HG03060 (cell line): ENCODE measurements around the gene UMODL1.
A peak's percentile ranks its signal among the peaks of the same experiment; 100 is the strongest.
"Not testable (repeated sequence)": the region's sequence is repeated elsewhere in the genome, so short reads cannot be mapped to it uniquely, and the experiment has no call there.

Experiments
- ATAC-seq: cut with Tn5 transposase; IDR thresholded peaks from one replicate; pipeline ENCODE4 v1.9.1; 2021; ENCODE audit warnings: low read depth, moderate number of reproducible peaks; ENCODE audit not compliant: unreplicated experiment

Gene UMODL1

DNA sequence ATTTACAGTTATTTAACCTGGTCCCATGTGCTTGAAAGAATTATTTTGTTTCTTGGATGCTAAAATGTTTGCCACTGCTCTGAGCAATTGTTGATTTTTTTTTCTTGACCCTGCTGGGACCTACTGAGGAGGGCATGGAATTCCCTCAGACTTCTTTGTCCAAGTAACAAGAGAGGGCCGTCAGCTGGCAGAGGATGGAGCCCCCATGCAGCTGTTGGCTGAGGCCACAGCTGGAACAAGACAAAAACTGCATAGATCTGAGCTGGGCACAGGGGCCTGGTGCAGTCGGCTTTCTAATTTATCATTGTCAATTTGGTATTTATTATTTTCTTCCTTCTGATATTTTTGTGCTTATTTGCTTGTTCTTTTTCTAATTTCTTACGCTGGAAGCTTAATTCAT lies 108.2 kb downstream of the UMODL1 start:
- ATAC-seq: no peak

DNA sequence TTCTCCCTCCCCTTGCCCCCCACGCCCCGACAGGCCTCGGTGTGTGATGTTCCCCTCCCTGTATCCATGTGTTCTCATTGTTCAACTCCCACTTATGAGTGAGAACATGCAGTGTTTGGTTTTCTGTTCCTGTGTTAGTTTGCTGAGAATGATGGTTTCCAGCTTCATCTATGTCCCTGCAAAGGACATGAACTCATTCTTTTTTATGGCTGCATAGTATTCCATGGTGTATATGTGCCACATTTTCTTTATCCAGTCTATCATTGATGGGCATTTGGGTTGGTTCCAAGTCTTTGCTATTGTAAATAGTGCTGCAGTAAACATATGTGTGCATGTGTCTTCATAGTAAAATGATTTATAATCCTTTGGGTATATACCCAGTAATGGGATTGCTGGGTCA lies 108.9 kb downstream of the UMODL1 start:
- ATAC-seq: not testable (repeated sequence)

DNA sequence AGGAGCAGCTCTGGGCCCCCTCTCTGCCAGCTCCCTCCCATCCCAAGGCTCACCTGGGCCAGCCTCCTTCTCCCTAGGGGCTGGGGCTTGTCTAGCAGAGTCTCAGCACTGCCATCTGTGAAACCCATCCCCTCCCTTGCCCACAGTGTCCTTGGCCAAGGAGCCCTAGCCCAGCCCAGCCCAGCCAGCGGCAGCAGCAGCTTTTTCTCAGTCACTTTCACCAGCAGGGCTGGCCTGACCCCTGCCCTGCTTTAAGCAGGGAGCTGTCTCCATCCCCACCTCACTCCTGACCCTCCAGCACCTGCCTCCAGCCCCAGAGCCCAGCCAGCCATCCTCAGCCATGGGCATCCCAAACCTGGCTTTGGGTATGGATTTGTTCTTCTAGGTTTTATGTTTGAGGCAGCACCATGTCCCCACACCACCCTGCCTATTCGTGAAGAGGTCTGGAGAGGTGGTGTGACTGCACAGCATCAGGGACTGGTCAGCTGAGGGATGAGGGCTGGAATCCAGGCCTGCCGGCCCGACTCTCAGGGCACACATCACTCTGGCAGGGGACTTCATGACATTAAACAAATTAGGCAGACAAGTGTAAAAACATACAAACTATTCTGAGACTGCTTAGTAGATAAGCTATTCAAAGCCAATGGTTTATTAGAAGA lies 111.7 kb downstream of the UMODL1 start:
- ATAC-seq: no peak

DNA sequence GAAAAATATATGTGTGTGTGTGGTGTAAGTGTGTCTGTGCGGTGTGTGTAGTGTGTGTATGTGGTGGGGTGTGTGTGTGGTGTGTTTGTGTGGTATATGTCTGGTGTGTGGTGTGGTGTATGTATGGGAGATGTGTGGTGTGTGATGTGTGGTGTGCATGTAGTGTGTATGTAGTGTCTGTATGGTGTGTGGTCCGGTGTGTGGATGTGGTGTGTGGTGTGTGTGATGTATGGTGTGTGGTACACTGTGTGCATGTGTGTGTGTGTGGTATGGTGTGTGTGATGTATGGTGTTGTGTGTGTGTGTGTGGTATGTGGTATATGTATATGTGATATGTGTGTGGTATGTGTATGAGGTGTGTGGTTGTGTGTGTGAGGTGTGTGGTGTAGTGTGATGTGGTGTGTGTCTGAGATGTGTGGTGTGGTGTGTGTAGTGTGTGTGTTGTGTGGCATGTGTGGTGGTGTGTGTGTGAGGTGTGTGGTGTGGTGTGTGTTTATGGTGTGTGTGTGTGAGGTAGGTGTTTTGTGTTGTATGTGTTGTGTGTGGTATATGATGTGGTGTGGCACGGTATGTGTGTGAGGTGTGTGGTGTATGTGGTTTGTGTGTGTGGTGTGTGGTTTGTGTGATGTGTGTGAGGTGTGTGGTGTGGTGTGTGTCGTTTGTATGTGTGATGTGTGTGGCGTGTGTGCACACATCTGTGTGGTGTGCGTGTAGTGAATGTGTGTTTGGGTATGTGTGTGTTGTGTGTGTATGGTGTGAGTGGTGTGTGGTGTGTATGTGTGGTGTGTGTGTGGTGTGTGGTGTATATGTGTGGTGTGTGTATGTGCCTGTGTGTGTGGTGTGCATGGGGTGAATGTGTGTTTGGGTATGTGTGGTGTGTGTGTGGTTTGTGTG lies 112.5 kb downstream of the UMODL1 start:
- no peak for ATAC-seq

DNA sequence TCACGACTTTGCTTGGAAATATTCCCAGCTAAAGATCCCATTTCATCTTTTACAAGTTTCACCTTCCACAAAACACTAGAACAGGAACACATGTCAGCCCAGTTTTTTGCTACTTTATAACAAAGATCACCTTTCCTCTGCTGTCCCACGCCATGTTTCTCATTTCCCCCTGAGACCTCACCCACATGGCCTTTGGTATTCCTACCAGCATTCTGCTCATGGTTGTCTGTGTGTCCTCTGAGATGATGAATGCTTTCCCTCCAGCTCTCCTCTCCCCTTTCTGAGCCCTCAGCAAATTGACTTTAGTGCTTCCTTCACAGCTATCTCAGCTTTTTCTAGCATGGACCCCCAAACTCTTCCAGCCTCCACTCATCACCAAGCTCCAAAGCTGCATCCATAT lies 115.5 kb downstream of the UMODL1 start:
- ATAC-seq: no peak

DNA sequence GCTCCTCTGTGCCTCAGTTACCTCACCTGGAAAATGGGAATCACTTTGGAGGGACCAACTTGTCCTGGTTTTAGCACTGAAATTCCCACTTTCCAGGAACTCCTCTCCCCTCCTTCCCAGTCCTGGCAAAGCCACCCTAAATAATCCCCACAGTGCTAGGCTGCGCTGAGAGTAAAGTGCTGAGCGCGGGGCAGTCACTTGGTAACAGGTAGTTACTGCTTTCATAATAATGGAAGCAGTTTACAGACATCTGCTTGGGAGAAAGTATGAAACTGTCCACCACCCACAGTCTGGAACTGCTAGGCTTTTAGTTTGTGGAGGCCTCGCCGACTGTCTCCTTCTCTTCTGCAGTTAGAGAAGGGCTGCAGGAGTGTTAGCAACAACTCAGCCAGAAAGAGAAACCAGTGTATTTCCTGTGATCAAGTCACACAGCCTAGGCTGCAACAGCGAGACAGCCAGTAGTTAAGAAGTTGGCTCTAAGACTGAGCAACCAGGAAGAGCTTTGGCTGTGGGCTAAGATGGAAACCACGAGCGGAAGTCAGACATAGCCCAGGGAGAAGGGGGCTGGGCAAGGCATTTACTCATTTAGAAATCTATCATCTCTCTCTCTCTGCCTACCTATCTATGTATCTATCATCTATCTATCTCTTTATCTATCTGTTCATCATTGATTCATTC lies 117.0 kb downstream of the UMODL1 start:
- peak; percentile 86 for ATAC-seq

DNA sequence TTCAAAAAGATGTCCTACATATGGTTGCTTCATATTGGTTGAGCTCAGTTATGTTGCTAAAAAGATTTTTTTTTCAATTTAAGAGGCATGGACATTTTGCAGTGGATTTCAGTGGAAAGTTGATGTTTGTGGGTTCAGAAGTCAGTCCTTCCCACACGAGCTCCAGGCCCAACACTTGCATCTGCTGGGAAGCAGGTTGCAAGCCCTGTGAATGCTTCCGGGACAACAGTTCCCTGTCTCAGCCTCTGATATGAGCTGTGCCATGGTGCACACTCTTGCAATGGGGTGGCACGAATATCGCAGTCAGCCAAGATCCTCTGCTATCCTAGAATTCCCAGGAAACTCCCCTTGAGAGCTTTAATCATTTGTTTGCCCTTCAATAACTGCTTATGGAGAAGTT lies 117.5 kb downstream of the UMODL1 start:
- ATAC-seq: no peak

DNA sequence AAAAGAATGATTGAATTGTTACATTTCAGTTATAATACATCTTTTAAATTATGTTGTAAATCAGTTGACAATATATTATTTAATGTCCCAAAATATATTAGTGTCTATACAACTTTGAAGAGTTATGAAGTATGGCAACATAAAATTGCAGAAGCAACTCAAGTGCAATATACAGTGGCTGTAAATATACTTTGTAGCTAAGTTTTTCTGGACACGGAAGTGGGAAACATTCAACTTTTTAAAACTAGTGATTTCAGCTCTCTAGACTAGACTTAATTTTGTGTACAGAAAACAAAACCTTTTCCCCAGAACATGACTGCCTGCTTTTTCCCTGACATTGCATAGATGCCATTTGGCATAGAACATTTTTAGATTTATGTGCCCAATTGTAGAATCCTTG lies 118.3 kb downstream of the UMODL1 start:
- no peak for ATAC-seq

DNA sequence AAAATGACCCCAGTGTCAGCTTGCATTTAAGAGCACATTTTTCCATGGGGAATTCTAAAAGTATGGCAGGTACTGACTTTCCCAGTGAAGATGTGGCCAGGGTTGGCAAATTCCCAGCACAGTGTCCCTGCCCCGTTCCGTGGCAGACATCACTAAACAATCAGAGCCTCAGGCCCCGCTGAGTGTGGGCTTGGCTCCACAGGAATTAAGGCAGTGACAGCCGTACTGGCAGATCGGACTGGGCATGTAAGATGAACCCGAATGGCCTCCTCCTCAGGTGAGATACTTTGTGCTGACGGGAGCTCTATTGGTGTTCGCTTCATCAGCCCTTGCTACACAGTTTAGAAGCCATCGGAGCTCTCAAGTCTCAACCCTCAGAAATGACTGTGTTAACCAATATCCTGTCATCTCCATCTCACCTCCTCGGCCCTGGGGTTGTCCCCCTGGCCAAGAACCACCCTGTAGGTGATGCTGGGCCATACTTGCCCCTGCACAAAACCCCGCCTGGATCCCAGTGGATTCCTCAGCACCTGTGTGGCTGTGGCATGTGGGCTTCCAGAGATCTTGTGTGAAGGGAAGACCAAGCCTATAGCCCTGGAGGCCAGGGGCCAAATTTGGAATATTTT lies 118.9 kb downstream of the UMODL1 start:
- ATAC-seq: no peak

DNA sequence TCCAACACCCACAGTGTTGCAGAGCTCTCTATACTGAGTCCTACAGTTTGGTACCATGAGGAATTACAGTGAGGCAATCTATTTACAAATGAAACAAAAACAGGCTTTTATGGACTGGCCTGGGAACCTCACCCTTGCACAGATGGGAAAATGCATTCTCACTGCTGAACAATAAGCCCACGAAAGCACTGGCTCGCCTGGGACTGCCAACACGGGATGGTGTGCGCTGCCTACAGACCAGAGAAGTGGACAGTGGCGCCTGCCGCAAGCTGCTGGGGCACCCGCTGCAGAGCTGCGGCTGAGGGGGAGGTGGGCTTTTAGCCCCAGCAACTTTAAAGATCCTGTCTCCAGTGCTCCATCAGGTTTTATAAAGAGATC lies 119.4 kb downstream of the UMODL1 start:
- ATAC-seq: no peak

DNA sequence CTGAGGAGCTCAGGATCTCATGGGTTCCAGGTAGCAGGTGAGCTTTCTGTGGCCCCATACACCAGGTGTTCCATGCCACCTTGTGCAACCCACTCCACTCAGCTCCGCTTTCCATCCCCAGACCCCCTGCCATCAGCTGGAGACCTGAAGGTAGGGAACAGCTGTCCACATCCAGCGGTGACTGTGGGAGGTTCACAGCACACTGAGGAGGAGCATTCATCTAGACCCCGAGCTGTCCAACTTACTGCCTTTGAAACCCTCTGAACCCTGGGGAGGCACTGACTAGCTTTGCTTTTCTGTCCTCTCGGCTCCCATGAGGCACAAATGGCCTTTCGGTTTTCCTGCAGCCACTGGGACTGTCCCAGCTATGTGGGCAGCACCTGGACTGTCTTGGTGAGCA lies 119.9 kb downstream of the UMODL1 start:
- no peak for ATAC-seq

DNA sequence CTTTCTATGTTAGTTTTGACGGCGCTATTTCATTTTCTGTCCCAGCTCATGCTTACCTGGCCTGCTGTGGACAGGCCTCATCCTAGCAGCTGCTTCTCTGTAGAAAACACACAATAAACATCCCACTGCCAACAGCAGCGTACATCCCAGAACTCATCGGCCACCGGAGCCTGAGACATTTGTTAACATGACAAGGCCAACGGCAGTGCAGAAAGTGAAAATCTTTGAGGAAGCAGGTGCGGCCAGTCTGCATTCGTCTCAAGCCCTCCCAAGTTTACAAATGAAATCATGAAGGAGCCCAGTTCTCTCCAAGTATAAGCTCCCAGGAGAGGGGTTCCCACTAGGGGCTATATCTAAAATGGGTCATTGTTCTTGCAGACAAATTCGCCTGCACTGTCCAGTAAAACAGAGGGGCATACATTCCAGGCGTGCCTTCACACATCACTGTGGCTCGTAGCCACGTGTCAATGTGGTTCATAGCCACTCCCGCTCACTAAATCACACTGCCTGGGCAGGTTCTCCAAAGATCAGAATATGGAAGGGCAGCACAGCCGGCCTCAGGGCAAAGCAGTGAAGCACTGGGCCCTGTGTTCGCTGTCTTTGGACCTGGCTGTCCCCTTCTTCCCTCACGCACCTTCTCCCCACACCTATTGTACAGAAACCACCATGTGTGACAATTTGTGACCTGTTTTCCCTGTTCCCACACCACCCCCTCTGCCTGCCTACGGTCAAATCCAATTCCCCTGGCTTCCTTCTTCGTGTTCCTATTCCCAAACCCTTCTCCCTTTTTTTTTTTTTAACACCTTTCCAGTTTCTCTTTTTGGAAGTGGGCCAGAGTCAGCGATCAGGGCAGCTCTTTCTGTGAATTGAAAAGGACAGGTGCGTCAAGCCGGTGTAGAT lies 120.8 kb downstream of the UMODL1 start:
- ATAC-seq: no peak
